Peyer's patch (tissue), 4 donors: ENCODE results near the gene ZNF667. TPM values are rescaled to one million over a fixed set of nuclear protein-coding genes. Genes with fewer than 3 reads are reported as not detected.
A peak's percentile ranks its signal among the peaks of the same experiment; 100 is the strongest.

Source experiments
- DNase-seq, 3 donors: peaks; one replicate each; pipeline ENCODE4 v3.0.0-alpha.2; 2017 to 2019
- H3K27ac ChIP-seq, 4 donors: fragments of 200-600 bp; sonication (generic); one replicate each; pipeline ENCODE4 v1.5.1; 2016 to 2019
- H3K27me3 ChIP-seq, 2 donors: fragments of 200-600 bp; sonication (generic); one replicate each; pipeline ENCODE4 v1.5.1; 2019
- H3K36me3 ChIP-seq, 3 donors: fragments of 200-600 bp; sonication (generic); one replicate each; pipeline ENCODE4 v1.5.1; 2016 to 2019
- H3K4me1 ChIP-seq, 4 donors: fragments of 200-600 bp; sonication (generic); one replicate each; pipeline ENCODE4 v1.5.1; 2016 to 2019
- H3K4me3 ChIP-seq, 4 donors: fragments of 200-600 bp; sonication (generic); 1 replicate in 3 of 4; 2 replicates in 1 of 4; pipeline ENCODE4 v1.5.1; 2016 to 2019; ENCODE audit warnings: mild to moderate bottlenecking in 1 of 4
- H3K9me3 ChIP-seq, 4 donors: fragments of 200-600 bp; sonication (generic); one replicate each; pipeline ENCODE4 v1.5.1; 2016 to 2019; ENCODE audit warnings: mild to moderate bottlenecking in 1 of 4
- POLR2A ChIP-seq, 2 donors: fragments of 450-650 bp; IDR thresholded peaks; one replicate each; pipeline ENCODE4 v1.5.1; 2017; ENCODE audit warnings: antibody characterized with exemption in 2 of 2, mild to moderate bottlenecking in 2 of 2, moderate library complexity in 2 of 2
- total RNA-seq, 4 donors: library from RNA; depleted of rRNA; stranded (reverse); fragments of >200 nt; gene quantifications; one replicate each; pipeline ENCODE4 v1.1.0, GENCODE V29; 2016
- TF ChIP-seq, protein P1 (sequence below), 6 experiments: fragments of 450-650 bp in 4 of 6; fragments of 200-600 bp in 2 of 6; sonication (generic) in 1 of 6; IDR thresholded peaks; one replicate each; pipeline ENCODE4 v1.5.1; 2017 to 2019; ENCODE audit warnings: antibody characterized with exemption in 6 of 6, mild to moderate bottlenecking in 3 of 6, moderate library complexity in 1 of 6

Gene ZNF667
- total RNA-seq, 4 donors from 2014 or later = 0.54 to 0.95 TPM; not detected in 2

DNA sequence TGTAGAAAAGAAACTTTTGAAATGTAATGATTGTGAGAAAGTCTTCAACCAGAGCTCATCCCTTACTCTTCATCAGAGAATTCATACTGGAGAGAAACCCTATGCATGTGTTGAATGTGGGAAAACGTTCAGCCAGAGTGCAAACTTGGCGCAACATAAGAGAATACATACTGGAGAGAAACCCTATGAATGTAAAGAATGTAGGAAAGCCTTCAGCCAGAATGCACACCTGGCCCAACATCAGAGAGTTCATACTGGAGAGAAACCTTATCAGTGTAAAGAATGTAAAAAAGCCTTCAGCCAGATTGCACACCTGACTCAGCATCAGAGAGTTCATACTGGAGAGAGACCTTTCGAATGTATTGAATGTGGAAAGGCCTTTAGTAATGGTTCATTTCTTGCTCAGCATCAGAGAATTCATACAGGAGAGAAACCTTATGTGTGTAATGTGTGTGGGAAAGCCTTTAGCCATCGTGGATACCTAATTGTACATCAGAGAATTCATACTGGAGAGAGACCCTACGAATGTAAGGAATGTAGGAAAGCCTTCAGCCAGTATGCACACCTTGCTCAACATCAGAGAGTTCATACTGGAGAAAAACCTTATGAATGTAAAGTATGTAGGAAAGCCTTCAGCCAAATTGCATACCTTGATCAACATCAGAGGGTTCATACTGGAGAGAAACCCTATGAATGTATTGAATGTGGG, 53.7 kb downstream of the ZNF667 start:
- peaks cover 0 to 100% (median 35%) of the 10 kb centered on the region in 4 donors for H3K9me3 ChIP-seq
- no peaks in the 10 kb centered on the region for H3K4me1 ChIP-seq
- H3K36me3 ChIP-seq = peaks cover 0 to 42% (median 0%) of the 10 kb centered on the region in 3 donors
- no peaks in the 10 kb centered on the region for H3K27me3 ChIP-seq
- TF ChIP-seq, protein P1, sequence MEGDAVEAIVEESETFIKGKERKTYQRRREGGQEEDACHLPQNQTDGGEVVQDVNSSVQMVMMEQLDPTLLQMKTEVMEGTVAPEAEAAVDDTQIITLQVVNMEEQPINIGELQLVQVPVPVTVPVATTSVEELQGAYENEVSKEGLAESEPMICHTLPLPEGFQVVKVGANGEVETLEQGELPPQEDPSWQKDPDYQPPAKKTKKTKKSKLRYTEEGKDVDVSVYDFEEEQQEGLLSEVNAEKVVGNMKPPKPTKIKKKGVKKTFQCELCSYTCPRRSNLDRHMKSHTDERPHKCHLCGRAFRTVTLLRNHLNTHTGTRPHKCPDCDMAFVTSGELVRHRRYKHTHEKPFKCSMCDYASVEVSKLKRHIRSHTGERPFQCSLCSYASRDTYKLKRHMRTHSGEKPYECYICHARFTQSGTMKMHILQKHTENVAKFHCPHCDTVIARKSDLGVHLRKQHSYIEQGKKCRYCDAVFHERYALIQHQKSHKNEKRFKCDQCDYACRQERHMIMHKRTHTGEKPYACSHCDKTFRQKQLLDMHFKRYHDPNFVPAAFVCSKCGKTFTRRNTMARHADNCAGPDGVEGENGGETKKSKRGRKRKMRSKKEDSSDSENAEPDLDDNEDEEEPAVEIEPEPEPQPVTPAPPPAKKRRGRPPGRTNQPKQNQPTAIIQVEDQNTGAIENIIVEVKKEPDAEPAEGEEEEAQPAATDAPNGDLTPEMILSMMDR (IDR thresholded peaks at IDR 0.05) = no peak
- TF ChIP-seq POLR2A (IDR thresholded peaks at IDR 0.05) = no peak
- no peak overlapping the region for H3K4me3 ChIP-seq
- DNase-seq = no peak
- no peak overlapping the region for H3K27ac ChIP-seq

DNA sequence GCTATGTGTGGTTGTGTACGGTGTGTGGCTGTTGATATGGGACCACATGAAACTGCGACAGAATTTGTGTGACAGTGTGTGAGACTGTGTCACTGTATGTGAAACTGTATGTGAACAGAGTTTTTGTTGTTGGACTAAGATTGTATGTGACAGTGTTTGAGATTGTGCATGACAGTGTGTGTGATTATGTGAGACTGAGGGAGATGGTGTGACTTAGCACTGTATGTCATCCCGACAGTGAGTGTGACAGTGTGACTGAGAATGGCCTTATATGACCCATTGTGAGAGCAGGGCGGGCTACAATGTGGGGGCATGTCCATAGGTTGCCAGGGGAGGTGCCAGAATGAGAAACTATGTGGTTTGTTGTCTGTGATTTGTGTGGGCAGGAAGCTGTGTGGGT, 72.1 kb downstream of the ZNF667 start:
- TF ChIP-seq POLR2A (IDR thresholded peaks at IDR 0.05) = no peak
- TF ChIP-seq, protein P1 (IDR thresholded peaks at IDR 0.05) = no peak
- Histone ChIP-seq H3K36me3 (peaks cover 0 to 32% (median 0%) of the 10 kb centered on the region in 3 donors), H3K4me1 (peaks cover 0 to 8% (median 2%) of the 10 kb centered on the region in 4 donors), H3K27me3 (no peaks in the 10 kb centered on the region), H3K9me3 (peaks cover 0 to 56% (median 0%) of the 10 kb centered on the region in 4 donors), H3K4me3 (peak overlapping the region in 2 of 4 donors; percentile 85 to 96), H3K27ac (no peak overlapping the region)
- no peak for DNase-seq

DNA sequence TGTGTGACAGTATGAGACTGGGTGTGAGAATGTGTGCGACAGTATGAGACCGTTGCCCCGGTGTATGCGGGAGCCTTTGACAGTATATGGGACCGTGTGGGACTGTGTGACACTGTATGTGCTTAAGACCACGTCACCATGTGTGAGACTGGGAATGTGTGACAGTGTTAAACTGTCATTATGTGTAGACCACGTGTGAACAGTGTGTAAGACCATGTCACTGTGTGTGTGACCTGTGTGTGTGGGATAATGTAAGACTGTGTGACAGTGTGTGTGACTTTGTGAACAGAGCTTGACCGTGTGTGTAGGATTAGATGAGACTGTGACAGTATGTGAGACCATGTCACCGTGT, 72.5 kb downstream of the ZNF667 start:
- no peak for DNase-seq
- H3K27me3 ChIP-seq = no peaks in the 10 kb centered on the region
- peaks cover 0 to 56% (median 0%) of the 10 kb centered on the region in 4 donors for H3K9me3 ChIP-seq
- peak overlapping the region in 2 of 4 donors; percentile 98 to 99 for H3K27ac ChIP-seq
- TF ChIP-seq, protein P1 (IDR thresholded peaks at IDR 0.05) = no peak
- H3K4me3 ChIP-seq = peak overlapping the region; percentile 81 to 96 (median 86)
- H3K36me3 ChIP-seq = peaks cover 0 to 28% (median 0%) of the 10 kb centered on the region in 3 donors
- H3K4me1 ChIP-seq = peaks cover 0 to 8% (median 2%) of the 10 kb centered on the region in 4 donors

DNA sequence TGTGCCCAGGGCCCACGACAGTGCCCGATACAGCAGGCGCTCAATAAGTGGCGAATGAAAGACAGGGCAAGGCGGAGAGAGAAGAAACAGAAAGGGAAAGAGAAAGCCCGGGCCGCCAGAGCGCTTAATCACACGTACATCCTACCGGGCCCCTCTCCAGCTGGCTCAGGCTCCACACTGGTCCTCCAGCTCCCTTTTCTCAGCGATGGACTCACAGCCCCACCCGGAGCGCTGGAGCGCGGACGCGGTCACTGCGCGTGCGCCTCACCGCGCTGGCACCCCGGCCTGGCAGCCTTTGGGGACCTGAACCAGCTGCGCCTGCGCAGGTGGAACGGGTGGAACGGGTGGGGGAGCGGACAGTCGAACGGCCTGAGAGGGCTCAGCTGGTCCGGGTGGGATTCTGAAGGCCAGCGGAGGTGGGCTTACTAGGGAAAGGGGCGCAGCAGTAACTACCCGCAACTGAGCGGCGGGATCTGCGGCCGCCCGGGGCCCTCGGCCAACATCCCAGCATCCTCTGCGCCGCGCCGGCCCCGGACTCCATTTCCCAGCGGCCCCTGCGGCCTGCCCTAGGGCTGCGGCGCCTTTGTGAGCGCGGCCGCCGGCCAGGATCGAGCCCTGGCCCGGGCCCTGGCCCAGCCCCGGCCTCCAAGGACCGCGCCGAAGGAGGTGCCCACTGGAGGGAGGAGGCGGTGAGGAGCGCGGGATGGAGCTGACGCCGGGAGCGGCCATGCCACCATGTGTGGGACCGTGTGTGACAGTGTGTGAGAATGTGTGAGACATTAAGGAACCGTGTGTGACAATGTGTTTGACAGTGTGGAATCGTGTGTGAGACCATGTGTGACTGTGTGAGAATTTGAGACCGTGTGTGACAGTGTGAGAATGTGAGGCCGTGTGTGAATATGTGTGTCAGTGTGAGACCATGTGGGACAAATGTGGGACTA, 73.1 kb downstream of the ZNF667 start, which contains the start of gene ZNF583:
Gene ZNF583, plus strand, starts transcription at position 569 of the 941 bp plus-strand sequence. CDS start 2,783 bp downstream, outside the sequence.
- H3K27me3 ChIP-seq = no peaks in the 10 kb centered on the region
- H3K36me3 ChIP-seq = peaks cover 0 to 23% (median 0%) of the 10 kb centered on the region in 3 donors
- peak within 1 kb of the TSS; percentile 81 to 96 (median 86) for H3K4me3 ChIP-seq
- peak; percentile 87 to 96 (median 93) for DNase-seq
- TF ChIP-seq, protein P1 (IDR thresholded peaks at IDR 0.05) = no peak
- TF ChIP-seq POLR2A (IDR thresholded peaks at IDR 0.05) = peak in 1 of 2 donors; percentile 18
- peaks cover 0 to 53% (median 3%) of the 10 kb centered on the region in 4 donors for H3K9me3 ChIP-seq
- H3K27ac ChIP-seq = peak within 1 kb of the TSS; percentile 96 to 99 (median 98)
- H3K4me1 ChIP-seq = peaks cover 0 to 8% (median 2%) of the 10 kb centered on the region in 4 donors

DNA sequence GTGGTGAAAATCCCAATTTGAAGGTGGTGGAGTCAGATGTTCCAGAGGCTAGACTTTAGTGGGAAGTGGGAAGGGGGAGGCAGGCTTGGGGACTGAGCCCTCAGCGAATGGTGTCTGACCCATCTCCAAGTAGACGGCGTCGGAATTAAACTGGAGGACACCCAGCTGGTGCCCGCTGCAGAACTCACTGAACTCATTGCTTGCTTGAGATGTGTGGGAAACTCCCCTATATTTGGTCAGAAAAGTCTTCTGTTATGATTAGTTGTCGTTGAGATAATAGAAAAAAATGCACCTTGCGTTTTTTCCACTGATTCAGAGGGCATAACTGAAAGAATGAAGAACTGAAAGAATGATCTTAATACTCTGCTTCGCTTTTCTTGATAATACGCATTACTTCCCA, 73.9 kb downstream of the ZNF667 start:
- Histone ChIP-seq H3K27ac (peak overlapping the region; percentile 96 to 99 (median 98)), H3K36me3 (peaks cover 0 to 23% (median 0%) of the 10 kb centered on the region in 3 donors), H3K4me3 (peak overlapping the region; percentile 81 to 96 (median 86)), H3K9me3 (peaks cover 0 to 48% (median 5%) of the 10 kb centered on the region in 4 donors), H3K4me1 (peaks cover 0 to 8% (median 2%) of the 10 kb centered on the region in 4 donors), H3K27me3 (no peaks in the 10 kb centered on the region)
- no peak for TF ChIP-seq POLR2A (IDR thresholded peaks at IDR 0.05)
- TF ChIP-seq, protein P1 (IDR thresholded peaks at IDR 0.05) = no peak
- no peak for DNase-seq
